Mesendoderm (in vitro differentiated cells): ENCODE data around the gene CSGALNACT2.

Experiments used
- DNase-seq: peaks from one replicate; pipeline ENCODE4 v3.0.0; 2013
- H2AK5ac ChIP-seq: 2 replicates; pipeline ENCODE4 v1.6.1; 2013; ENCODE audit warnings: low read length, inconsistent platforms
- H2BK120ac ChIP-seq: 2 replicates; pipeline ENCODE4 v1.6.1; 2013; ENCODE audit warnings: low read depth, mild to moderate bottlenecking, low read length, moderate library complexity, mixed read lengths
- H2BK15ac ChIP-seq: replicated peaks from 2 replicates; pipeline ENCODE4 v1.6.1; 2013; ENCODE audit warnings: low read depth, mild to moderate bottlenecking, moderate library complexity
- H2BK5ac ChIP-seq: 2 replicates; pipeline ENCODE4 v1.6.1; 2013; ENCODE audit warnings: low read length, inconsistent platforms
- H3K18ac ChIP-seq: 2 replicates; pipeline ENCODE4 v1.6.1; 2013; ENCODE audit warnings: mild to moderate bottlenecking, low read length, mixed read lengths
- H3K23ac ChIP-seq: one replicate; pipeline ENCODE4 v1.6.1; 2013; ENCODE audit warnings: low read length
- H3K27ac ChIP-seq: 2 replicates; pipeline ENCODE4 v1.5.1; 2013; ENCODE audit warnings: low read depth, mild to moderate bottlenecking, inconsistent platforms, low read length, moderate library complexity
- H3K27me3 ChIP-seq: 2 replicates; pipeline ENCODE4 v1.6.1; 2013; ENCODE audit warnings: low read length, control low read depth, mild to moderate bottlenecking, inconsistent platforms; ENCODE audit not compliant: insufficient read depth, poor library complexity
- H3K36me3 ChIP-seq: 2 replicates; pipeline ENCODE4 v1.6.1; 2013; ENCODE audit warnings: low read length, inconsistent platforms; ENCODE audit not compliant: control insufficient read depth, insufficient read depth
- H3K4ac ChIP-seq: one replicate; pipeline ENCODE4 v1.6.1; 2013; ENCODE audit warnings: low read depth, mild to moderate bottlenecking, low read length, moderate library complexity
- H3K4me1 ChIP-seq: 2 replicates; pipeline ENCODE4 v1.6.1; 2013; ENCODE audit warnings: low read depth, low read length, inconsistent platforms; ENCODE audit not compliant: control insufficient read depth
- H3K4me2 ChIP-seq: 2 replicates; pipeline ENCODE4 v1.6.1; 2013; ENCODE audit warnings: low read length
- H3K4me3 ChIP-seq: 2 replicates; pipeline ENCODE4 v1.5.1; 2013; ENCODE audit warnings: mild to moderate bottlenecking, low read length
- H3K56ac ChIP-seq: one replicate; pipeline ENCODE4 v1.6.1; 2013; ENCODE audit warnings: low read length
- H3K79me1 ChIP-seq: 2 replicates; pipeline ENCODE4 v1.6.1; 2013; ENCODE audit warnings: low read length, inconsistent platforms
- H3K79me2 ChIP-seq: 2 replicates; pipeline ENCODE4 v1.6.1; 2013; ENCODE audit warnings: mild to moderate bottlenecking, low read length; ENCODE audit not compliant: control insufficient read depth, insufficient read depth
- H3K9ac ChIP-seq: 2 replicates; pipeline ENCODE4 v1.6.1; 2013; ENCODE audit warnings: low read length, inconsistent platforms
- H4K5ac ChIP-seq: one replicate; pipeline ENCODE4 v1.6.1; 2013; ENCODE audit warnings: low read length
- H4K8ac ChIP-seq: one replicate; pipeline ENCODE4 v1.6.1; 2013; ENCODE audit warnings: low read depth, mild to moderate bottlenecking, control low read depth, low read length, moderate library complexity
- WGBS: extraction: QIAGEN DNeasy Blood & Tissue Kit; methylation state at CpG from one replicate; pipeline ENCODE4 v1.1.7; 2013; ENCODE audit warnings: low lambda C conversion rate, missing lambda C conversion rate; ENCODE audit not compliant: insufficient coverage; ENCODE audit errors: extremely low coverage; 5-methylcytosine and 5-hydroxymethylcytosine counted together

CSGALNACT2 gene

DNA sequence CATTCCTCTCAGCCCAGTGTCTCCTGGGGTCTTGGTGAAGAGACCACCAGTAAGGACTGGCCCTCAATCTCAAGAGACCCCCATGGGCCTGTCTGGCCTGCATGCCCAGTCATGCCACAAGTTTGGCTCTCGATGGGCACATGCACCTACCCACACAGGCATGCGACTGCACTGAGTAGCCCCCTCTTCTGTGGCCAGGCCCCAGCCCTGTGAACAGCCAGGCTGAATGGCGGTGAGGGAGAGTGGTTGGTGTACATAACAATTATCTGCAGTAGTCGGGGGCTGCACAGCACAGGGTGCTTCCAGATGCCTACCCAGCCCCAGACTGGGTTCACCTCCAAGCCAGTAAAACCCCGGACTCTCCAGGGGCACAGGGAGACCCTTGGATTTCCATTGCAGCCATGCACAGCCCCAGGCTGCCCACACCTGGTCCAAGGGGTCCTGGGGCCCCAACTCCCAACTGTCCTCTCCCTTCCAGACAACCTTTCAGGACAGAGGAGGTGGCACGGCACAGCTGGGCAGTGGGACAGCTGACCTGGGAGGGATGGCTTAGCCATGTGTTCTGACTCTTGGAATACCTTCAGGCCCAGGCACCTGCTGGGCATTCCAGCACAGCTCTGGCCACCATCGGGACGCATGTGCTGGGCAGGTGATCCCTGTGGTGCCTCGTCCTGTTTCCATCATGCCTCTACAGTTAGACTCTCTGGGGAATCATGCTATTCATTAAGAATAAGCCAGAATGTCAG lies 21.0 kb upstream of the CSGALNACT2 start:
- no peak overlapping the region for H3K4me2 ChIP-seq
- H2BK5ac ChIP-seq: no peak overlapping the region
- no peak overlapping the region for H4K8ac ChIP-seq
- no peak overlapping the region for H3K9ac ChIP-seq
- no peak overlapping the region for H2BK15ac ChIP-seq
- no peak for DNase-seq
- H2BK120ac ChIP-seq: no peak overlapping the region
- H3K56ac ChIP-seq: no peak overlapping the region
- no peak overlapping the region for H3K4me3 ChIP-seq
- H3K18ac ChIP-seq: no peak overlapping the region
- no CpG with 5 or more reads among the region's 9 CpGs for WGBS
- no peaks in the 10 kb centered on the region for H3K79me2 ChIP-seq
- H3K23ac ChIP-seq: no peak overlapping the region
- H3K79me1 ChIP-seq: no peaks in the 10 kb centered on the region
- H2AK5ac ChIP-seq: no peak overlapping the region
- no peak overlapping the region for H3K27ac ChIP-seq
- no peak overlapping the region for H4K5ac ChIP-seq
- no peaks in the 10 kb centered on the region for H3K36me3 ChIP-seq
- H3K27me3 ChIP-seq: no peaks in the 10 kb centered on the region
- no peaks in the 10 kb centered on the region for H3K4me1 ChIP-seq
- H3K4ac ChIP-seq: no peak overlapping the region

GRCh38 chr10:43117777-43118583 lies 20.3 kb upstream of the CSGALNACT2 start:
- Histone ChIP-seq H3K4me1 (no peaks in the 10 kb centered on the region), H3K79me2 (no peaks in the 10 kb centered on the region), H3K79me1 (no peaks in the 10 kb centered on the region), H3K23ac (no peak overlapping the region), H2BK15ac (no peak overlapping the region), H3K27me3 (no peaks in the 10 kb centered on the region), H4K8ac (no peak overlapping the region), H2BK120ac (no peak overlapping the region), H2BK5ac (no peak overlapping the region), H3K56ac (no peak overlapping the region), H3K18ac (no peak overlapping the region), H2AK5ac (no peak overlapping the region), H3K4me2 (no peak overlapping the region), H3K4me3 (no peak overlapping the region), H3K36me3 (no peaks in the 10 kb centered on the region), H3K27ac (no peak overlapping the region), H3K9ac (no peak overlapping the region), H3K4ac (no peak overlapping the region), H4K5ac (no peak overlapping the region)
- no peak for DNase-seq
- no CpG with 5 or more reads among the region's 18 CpGs for WGBS

DNA sequence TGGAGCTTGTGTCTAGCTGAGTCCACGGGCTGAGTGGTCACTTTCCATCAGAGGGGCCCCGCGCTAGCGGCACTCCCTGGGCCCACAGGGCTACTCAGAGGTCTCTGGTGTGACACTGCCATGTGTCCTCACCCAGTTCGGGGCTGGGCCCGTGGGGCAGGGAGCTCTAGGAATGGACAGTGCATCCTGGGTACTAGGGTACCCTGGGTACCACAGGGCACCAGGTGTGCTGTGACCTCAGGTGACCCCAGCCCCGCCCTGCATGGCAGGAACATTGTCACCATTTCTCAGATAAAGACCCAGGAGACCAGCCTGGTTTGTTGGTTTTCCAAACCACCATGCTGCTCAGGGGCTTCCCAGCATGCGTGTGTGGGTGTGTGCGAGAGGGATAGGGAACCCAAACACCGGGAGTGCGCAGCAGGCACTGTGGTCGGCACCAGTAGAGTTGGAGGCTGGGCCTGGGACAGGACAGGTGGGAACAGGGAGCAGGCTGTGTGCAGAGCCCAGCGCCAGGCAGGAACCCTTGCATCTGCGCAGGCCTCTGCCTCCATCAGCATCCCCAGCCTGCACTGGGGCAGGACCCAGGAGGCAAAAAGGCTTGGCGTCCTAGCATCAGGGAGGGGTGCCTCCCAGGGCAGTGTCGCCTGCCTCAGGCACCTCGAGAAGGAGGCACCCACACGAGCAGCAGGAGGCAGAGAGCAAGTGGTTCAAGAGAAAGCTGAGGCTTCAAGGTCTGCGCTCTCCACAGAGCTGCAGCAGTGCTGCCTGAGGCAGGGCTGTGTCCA lies 19.4 kb upstream of the CSGALNACT2 start:
- Histone ChIP-seq H2BK5ac (no peak overlapping the region), H2BK120ac (no peak overlapping the region), H3K79me2 (no peaks in the 10 kb centered on the region), H3K4me3 (no peak overlapping the region), H3K18ac (no peak overlapping the region), H4K5ac (no peak overlapping the region), H4K8ac (no peak overlapping the region), H3K56ac (no peak overlapping the region), H3K79me1 (no peaks in the 10 kb centered on the region), H2BK15ac (no peak overlapping the region), H3K27ac (no peak overlapping the region), H3K4ac (no peak overlapping the region), H3K27me3 (no peaks in the 10 kb centered on the region), H3K36me3 (no peaks in the 10 kb centered on the region), H3K4me1 (no peaks in the 10 kb centered on the region), H3K23ac (no peak overlapping the region), H3K4me2 (no peak overlapping the region), H2AK5ac (no peak overlapping the region), H3K9ac (no peak overlapping the region)
- no peak for DNase-seq
- no CpG with 5 or more reads among the region's 19 CpGs for WGBS

DNA sequence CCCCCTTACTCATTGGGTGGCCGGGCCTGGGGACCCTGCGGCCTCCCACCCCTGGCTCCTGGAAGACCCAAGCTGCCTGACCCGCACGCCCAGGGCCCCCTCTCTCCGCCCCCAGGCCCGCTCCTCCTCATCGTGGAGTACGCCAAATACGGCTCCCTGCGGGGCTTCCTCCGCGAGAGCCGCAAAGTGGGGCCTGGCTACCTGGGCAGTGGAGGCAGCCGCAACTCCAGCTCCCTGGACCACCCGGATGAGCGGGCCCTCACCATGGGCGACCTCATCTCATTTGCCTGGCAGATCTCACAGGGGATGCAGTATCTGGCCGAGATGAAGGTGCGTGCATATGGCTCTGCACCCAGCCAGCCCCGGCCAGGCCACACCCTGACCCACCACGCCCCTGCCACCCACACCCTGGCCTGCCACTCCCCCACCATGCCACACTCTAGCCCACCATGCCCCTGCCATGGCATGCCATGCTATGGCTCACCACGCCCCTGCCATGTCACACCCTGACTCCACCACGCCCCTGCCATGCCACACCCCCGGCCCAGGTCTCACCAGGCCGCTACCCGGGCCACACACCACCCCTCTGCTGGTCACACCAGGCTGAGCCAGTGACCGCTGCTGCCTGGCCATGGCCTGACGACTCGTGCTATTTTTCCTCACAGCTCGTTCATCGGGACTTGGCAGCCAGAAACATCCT lies 18.7 kb upstream of the CSGALNACT2 start:
- Histone ChIP-seq H3K4me3 (no peak overlapping the region), H3K4ac (no peak overlapping the region), H3K79me1 (no peaks in the 10 kb centered on the region), H3K79me2 (no peaks in the 10 kb centered on the region), H3K27ac (no peak overlapping the region), H3K9ac (no peak overlapping the region), H2AK5ac (no peak overlapping the region), H3K23ac (no peak overlapping the region), H4K8ac (no peak overlapping the region), H2BK5ac (no peak overlapping the region), H4K5ac (no peak overlapping the region), H3K4me1 (no peaks in the 10 kb centered on the region), H2BK120ac (no peak overlapping the region), H3K27me3 (no peaks in the 10 kb centered on the region), H3K18ac (no peak overlapping the region), H3K36me3 (no peaks in the 10 kb centered on the region), H2BK15ac (no peak overlapping the region), H3K56ac (no peak overlapping the region), H3K4me2 (no peak overlapping the region)
- DNase-seq: no peak
- WGBS: no CpG with 5 or more reads among the region's 31 CpGs

GRCh38 chr10:43120116-43120928 lies 17.9 kb upstream of the CSGALNACT2 start:
- H3K4me3 ChIP-seq: no peak overlapping the region
- no peak overlapping the region for H2BK15ac ChIP-seq
- H3K27me3 ChIP-seq: no peaks in the 10 kb centered on the region
- no peaks in the 10 kb centered on the region for H3K79me2 ChIP-seq
- H2BK5ac ChIP-seq: no peak overlapping the region
- H3K27ac ChIP-seq: no peak overlapping the region
- no peak overlapping the region for H3K4ac ChIP-seq
- no peak overlapping the region for H4K8ac ChIP-seq
- no peaks in the 10 kb centered on the region for H3K79me1 ChIP-seq
- H4K5ac ChIP-seq: no peak overlapping the region
- H3K56ac ChIP-seq: no peak overlapping the region
- H3K36me3 ChIP-seq: no peaks in the 10 kb centered on the region
- no peak overlapping the region for H3K4me2 ChIP-seq
- H3K9ac ChIP-seq: no peak overlapping the region
- DNase-seq: no peak
- no peaks in the 10 kb centered on the region for H3K4me1 ChIP-seq
- WGBS: no CpG with 5 or more reads among the region's 19 CpGs
- H2AK5ac ChIP-seq: no peak overlapping the region
- no peak overlapping the region for H2BK120ac ChIP-seq
- H3K18ac ChIP-seq: no peak overlapping the region
- no peak overlapping the region for H3K23ac ChIP-seq
